B cell (primary cell): ENCODE measurements around the gene UNC13D. TPM values are rescaled to one million over a fixed set of nuclear protein-coding genes. Genes with fewer than 3 reads are reported as not detected.
A peak's percentile ranks its signal among the peaks of the same experiment; 100 is the strongest.

Source experiments
- ATAC-seq: fragments of 200-7000 bp; cut with Tn5 transposase; one replicate; pipeline ENCODE4 v1.10.0; 2021; ENCODE audit warnings: low read depth, mild to moderate bottlenecking, moderate number of reproducible peaks, moderate library complexity
- CTCF ChIA-PET: fragments of 350-600 bp; sonication (Branson Sonifier 250); formaldehyde crosslinking; loops from one replicate; lab custom pipeline; 2021; ENCODE audit warnings: antibody characterized with exemption, inconsistent platforms; lab: Charles Lee
- POLR2A ChIA-PET: fragments of 350-600 bp; sonication (Branson Sonifier 250); formaldehyde crosslinking; loops from one replicate; lab custom pipeline; 2021; ENCODE audit warnings: antibody characterized with exemption; lab: Charles Lee
- DNase-seq: peaks from one replicate; pipeline ENCODE4 v3.0.0; 2013
- H2AFZ ChIP-seq: 2 replicates; pipeline ENCODE4 v1.6.1; 2012; ENCODE audit warnings: mild to moderate bottlenecking, low read depth, low read length; ENCODE audit not compliant: insufficient read depth, poor library complexity, severe bottlenecking
- H3K27ac ChIP-seq, 2 donors: 1 replicate in 1 of 2; 2 replicates in 1 of 2; pipeline ENCODE4 v1.5.1; 2012 to 2013; ENCODE audit warnings: low read length in 2 of 2, mild to moderate bottlenecking in 2 of 2, moderate library complexity in 1 of 2
- H3K27me3 ChIP-seq, 4 experiments: fragments of 200-600 bp in 1 of 4; sonication (generic) in 1 of 4; replicated peaks in 1 of 4; 1 replicate in 2 of 4; 2 replicates in 2 of 4; pipeline versions ENCODE4 v1.6.1 to v1.7.0; 2013 to 2016; ENCODE audit warnings: low read length in 3 of 4, mild to moderate bottlenecking in 2 of 4, mixed read lengths in 1 of 4, moderate library complexity in 1 of 4; ENCODE audit not compliant: insufficient read depth in 4 of 4, control insufficient read depth in 3 of 4; ENCODE audit errors: control extremely low read depth in 1 of 4
- H3K36me3 ChIP-seq, 2 experiments: replicated peaks in 1 of 2; 1 replicate in 1 of 2; 2 replicates in 1 of 2; pipeline versions ENCODE4 v1.6.1 to v1.7.1; 2013; ENCODE audit warnings: low read length in 1 of 2; ENCODE audit not compliant: insufficient read depth in 2 of 2, control insufficient read depth in 1 of 2; ENCODE audit errors: control extremely low read depth in 1 of 2, extremely low read depth in 1 of 2
- H3K4me1 ChIP-seq, 2 donors: fragments of 200-600 bp in 1 of 2; sonication (generic) in 1 of 2; 1 replicate in 1 of 2; 2 replicates in 1 of 2; pipeline versions ENCODE4 v1.5.1 to v1.6.1; 2013 to 2017; ENCODE audit warnings: low read length in 2 of 2; ENCODE audit not compliant: control insufficient read depth in 2 of 2, insufficient read depth in 2 of 2
- H3K4me2 ChIP-seq: replicated peaks from 2 replicates; pipeline ENCODE3; 2012; ENCODE audit warnings: mild to moderate bottlenecking, low read depth, low read length; ENCODE audit not compliant: poor library complexity, severe bottlenecking
- H3K4me3 ChIP-seq, 5 experiments: fragments of 200-600 bp in 1 of 5; sonication (generic) in 1 of 5; 1 replicate in 3 of 5; 2 replicates in 2 of 5; pipeline versions ENCODE4 v1.5.1 to v1.7.0; 2011 to 2016; ENCODE audit warnings: low read length in 4 of 5, mild to moderate bottlenecking in 4 of 5, low read depth in 2 of 5, control low read depth in 1 of 5, moderate library complexity in 1 of 5; ENCODE audit not compliant: insufficient read depth in 1 of 5; ENCODE audit errors: control extremely low read depth in 1 of 5, extremely low read depth in 1 of 5
- H3K79me2 ChIP-seq: fragments of 200-600 bp; sonication (generic); one replicate; pipeline ENCODE4 v1.6.0; 2016; ENCODE audit warnings: low read length; ENCODE audit not compliant: control insufficient read depth, insufficient read depth
- H3K9ac ChIP-seq: fragments of 200-600 bp; sonication (generic); 2 replicates; pipeline ENCODE4 v1.6.1; 2017; ENCODE audit warnings: mild to moderate bottlenecking, low read length, moderate library complexity
- H3K9me3 ChIP-seq, 3 donors: one replicate each; pipeline versions ENCODE4 v1.6.1 to v1.7.1; 2013; ENCODE audit warnings: low read length in 2 of 3; ENCODE audit not compliant: control insufficient read depth in 2 of 3, insufficient read depth in 1 of 3; ENCODE audit errors: control extremely low read depth in 1 of 3
- H4K20me1 ChIP-seq: 2 replicates; pipeline ENCODE4 v1.6.0; 2012; ENCODE audit warnings: mild to moderate bottlenecking, low read length; ENCODE audit not compliant: insufficient read depth, control insufficient read depth, poor library complexity, severe bottlenecking
- H3K27ac Mint-ChIP-seq: one replicate; pipeline ENCODE4 v1.8.0; 2021; ENCODE audit warnings: mixed read lengths
- H3K27me3 Mint-ChIP-seq: one replicate; pipeline ENCODE4 v1.8.0; 2021; ENCODE audit warnings: mixed read lengths
- H3K4me1 Mint-ChIP-seq: one replicate; pipeline ENCODE4 v1.8.0; 2021; ENCODE audit warnings: mixed read lengths
- H3K4me3 Mint-ChIP-seq: one replicate; pipeline ENCODE4 v1.8.0; 2021; ENCODE audit warnings: mixed read lengths
- H3K9me3 Mint-ChIP-seq: one replicate; pipeline ENCODE4 v1.8.0; 2022; ENCODE audit warnings: mixed read lengths; ENCODE audit not compliant: insufficient read depth
- CTCF ChIP-seq: fragments of 200-600 bp; IDR thresholded peaks from one replicate; pipeline ENCODE4 v1.8.0; 2022; ENCODE audit warnings: antibody characterized with exemption, mild to moderate bottlenecking
- EZH2 ChIP-seq: IDR thresholded peaks from 2 replicates; pipeline ENCODE4 v1.6.1; 2012; ENCODE audit warnings: borderline replicate concordance, low read depth, mild to moderate bottlenecking, moderate library complexity, low read length; ENCODE audit not compliant: insufficient read depth, poor library complexity, severe bottlenecking
- WGBS: methylation state at CpG from one replicate; pipeline ENCODE4 v1.1.5; 2013; ENCODE audit warnings: missing lambda C conversion rate; ENCODE audit not compliant: insufficient coverage; 5-methylcytosine and 5-hydroxymethylcytosine counted together
- intact Hi-C: fragments of 100-400 bp; cut with micrococcal nuclease; formaldehyde crosslinking; loops from one replicate; pipeline ENCODE4 v1.10.0; 2022
- polyA plus RNA-seq: library from polyadenylated mRNA; depleted of rRNA; stranded (reverse); fragments of >200 nt; gene quantifications from 2 replicates; pipeline ENCODE4 v1.2.3, GENCODE V29; 2012
- total RNA-seq, 2 donors: library from RNA; stranded (reverse); fragments of 120-200 nt in 1 of 2; gene quantifications; 1 replicate in 1 of 2; 2 replicates in 1 of 2; pipeline versions ENCODE4 v1.2.3 to v1.2.4, GENCODE V29; 2013 to 2022

Gene UNC13D
- total and polyA plus RNA-seq, 2 donors (not counting 1 experiment from before 2014, with no cell fraction given) = 101 to 107 TPM

- Histone ChIP-seq H3K79me2 (peaks cover 29% of the 10 kb centered on the region), H3K4me1 (peaks cover 36 to 59% of the 10 kb centered on the region in 2 donors), H3K4me2 (peak overlapping the region; percentile 78), H2AFZ (no peak overlapping the region), H3K27me3 (no peaks in the 10 kb centered on the region), H3K36me3 (peaks cover 4 to 42% of the 10 kb centered on the region in 2 experiments), H3K9ac (peak overlapping the region; percentile 89), H4K20me1 (peaks cover 43% of the 10 kb centered on the region), H3K27ac (peak overlapping the region; percentile 88 to 97), H3K9me3 (no peaks in the 10 kb centered on the region), H3K4me3 (peak overlapping the region; percentile 89 to 95 (median 95))
- TF ChIP-seq CTCF = no peak
- H3K27ac Mint-ChIP-seq = peak overlapping the region; percentile 99
- WGBS = under 1% methylated on average over 84 of the region's 84 CpGs
- no peaks in the 10 kb centered on the region for H3K27me3 Mint-ChIP-seq
- POLR2A ChIA-PET = interaction anchor here (0.6 to 8.4 kb wide), 18 partner anchors 8 to 484 kb away, joined by 3 to 78 read pairs (median 4); partner anchors contain the start of genes GALK1, TRIM65 and WBP2
- CTCF ChIA-PET = interaction anchor here (2.0 to 8.5 kb wide), 4 partner anchors 14 to 65 kb away, joined by 5 to 54 read pairs (median 24); partner anchors contain the start of genes GALK1 and UNC13D
- H3K9me3 Mint-ChIP-seq = peaks cover 3% of the 10 kb centered on the region
- H3K4me1 Mint-ChIP-seq = peaks cover 63% of the 10 kb centered on the region
- intact Hi-C loops = loop anchor here (1.0 kb wide), 2 partner anchors 14 to 76 kb away; partner anchors contain the start of genes GALK1 and WBP2
- ATAC-seq = peak; percentile 62
- peak overlapping the region; percentile 94 for H3K4me3 Mint-ChIP-seq
- peak; percentile 99 for DNase-seq
These were observed 64.8 kb downstream of the UNC13D start for GRCh38 chr17:75779250-75779986.

GRCh38 chr17:75778861-75779249 lies 65.3 kb downstream of the UNC13D start:
- H3K9me3 Mint-ChIP-seq = peaks cover 3% of the 10 kb centered on the region
- intact Hi-C loops = loop anchor here (1.0 kb wide), 2 partner anchors 14 to 76 kb away; partner anchors contain the start of genes GALK1 and WBP2
- ATAC-seq (peak; percentile 0), DNase-seq (peak; percentile 84)
- H3K9ac ChIP-seq = peak overlapping the region; percentile 89
- H3K4me1 ChIP-seq = peaks cover 32 to 54% of the 10 kb centered on the region in 2 donors
- no peak overlapping the region for H2AFZ ChIP-seq
- H3K27me3 ChIP-seq = no peaks in the 10 kb centered on the region
- H3K4me3 ChIP-seq = peak overlapping the region; percentile 89 to 95 (median 95)
- H3K27me3 Mint-ChIP-seq = no peaks in the 10 kb centered on the region
- under 1% methylated on average over 38 of the region's 38 CpGs for WGBS
- H3K4me2 ChIP-seq = peak overlapping the region; percentile 78
- H4K20me1 ChIP-seq = peaks cover 43% of the 10 kb centered on the region
- H3K36me3 ChIP-seq = peaks cover 4 to 42% of the 10 kb centered on the region in 2 experiments
- POLR2A ChIA-PET = interaction anchor here (0.7 to 8.4 kb wide), 9 partner anchors 9 to 99 kb away, joined by 3 to 78 read pairs (median 4); partner anchors contain the start of genes GALK1 and WBP2
- H3K27ac ChIP-seq = peak overlapping the region; percentile 88 to 97
- peaks cover 29% of the 10 kb centered on the region for H3K79me2 ChIP-seq
- CTCF ChIA-PET = interaction anchor here (2.0 to 8.5 kb wide), 4 partner anchors 14 to 65 kb away, joined by 5 to 54 read pairs (median 24); partner anchors contain the start of genes GALK1 and UNC13D
- peak overlapping the region; percentile 94 for H3K4me3 Mint-ChIP-seq
- H3K9me3 ChIP-seq = no peaks in the 10 kb centered on the region
- peak overlapping the region; percentile 89 for H3K27ac Mint-ChIP-seq
- no peak for TF ChIP-seq EZH2
- TF ChIP-seq CTCF = peak; percentile 62
- peaks cover 60% of the 10 kb centered on the region for H3K4me1 Mint-ChIP-seq
